Upper lobe of right lung (tissue), 1 donor: ENCODE measurements around the gene DNTT. TPM values are rescaled to one million over a fixed set of nuclear protein-coding genes. Genes with fewer than 3 reads are reported as not detected.

ENCODE experiments used
- ATAC-seq: fragments of 200-7000 bp; cut with Tn5 transposase; one replicate; pipeline ENCODE4 v1.9.1; 2020; ENCODE audit warnings: mild to moderate bottlenecking, moderate library complexity
- DNase-seq: peaks from one replicate; pipeline ENCODE4 v3.0.0-alpha.2; 2020
- H3K27ac ChIP-seq: fragments of 200-600 bp; one replicate; pipeline ENCODE4 v1.8.0; 2022
- H3K27me3 ChIP-seq: fragments of 200-600 bp; one replicate; pipeline ENCODE4 v1.8.0; 2022; ENCODE audit warnings: mild to moderate bottlenecking
- H3K36me3 ChIP-seq: fragments of 200-600 bp; one replicate; pipeline ENCODE4 v1.8.0; 2022
- H3K4me1 ChIP-seq: fragments of 200-600 bp; one replicate; pipeline ENCODE4 v1.8.0; 2022
- H3K4me3 ChIP-seq: fragments of 200-600 bp; one replicate; pipeline ENCODE4 v1.8.0; 2022; ENCODE audit warnings: mild to moderate bottlenecking
- H3K9me3 ChIP-seq: fragments of 200-600 bp; one replicate; pipeline ENCODE4 v1.8.0; 2022
- intact Hi-C: fragments of 100-400 bp; cut with DNase I; formaldehyde crosslinking; loops from one replicate; pipeline ENCODE4 v1.11.0; 2022
- total RNA-seq: library from RNA; stranded (reverse); fragmentation: NEBNext Ultra II Directional; extraction: Animal tissue kit (Norgen Biotek cat#: 25700); gene quantifications from one replicate; pipeline ENCODE4 v1.2.1, GENCODE V29; 2021
- TF ChIP-seq, protein P1 (sequence below): fragments of 200-600 bp; IDR thresholded peaks from one replicate; pipeline ENCODE4 v1.8.0; 2022; ENCODE audit warnings: antibody characterized with exemption
- donor health status: DM: no; HTN: yes; CAD: no; lungs with severe emphysema.

DNTT gene
- total RNA-seq, 1 donor from 2014 or later, result not detected

DNA sequence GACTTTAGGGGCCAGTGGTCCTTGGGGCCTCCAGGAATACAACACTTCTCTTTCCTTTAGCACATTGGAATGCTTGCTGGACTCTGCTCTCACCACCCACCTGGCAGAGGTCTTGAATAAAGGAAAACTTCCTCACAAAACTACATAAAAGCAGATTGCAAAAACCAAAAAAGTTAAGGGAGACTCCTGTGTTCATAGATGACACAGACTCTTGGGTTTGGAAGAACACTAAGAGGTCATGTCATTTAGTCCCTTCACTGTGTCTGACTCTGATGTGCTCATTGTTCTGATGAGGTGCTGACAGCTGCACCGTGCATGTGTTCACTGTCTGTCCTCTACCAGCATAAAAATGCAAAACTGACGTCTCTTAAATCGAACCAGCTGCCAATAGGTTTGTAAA, 44.2 kb upstream of the DNTT start:
- intact Hi-C loops, result no loop called here
- Histone ChIP-seq H3K27me3 (no peaks in the 10 kb centered on the region), H3K36me3 (no peaks in the 10 kb centered on the region), H3K9me3 (no peaks in the 10 kb centered on the region), H3K4me3 (no peak overlapping the region), H3K4me1 (peaks cover 17% of the 10 kb centered on the region), H3K27ac (peak overlapping the region; percentile 30)
- TF ChIP-seq, protein P1, sequence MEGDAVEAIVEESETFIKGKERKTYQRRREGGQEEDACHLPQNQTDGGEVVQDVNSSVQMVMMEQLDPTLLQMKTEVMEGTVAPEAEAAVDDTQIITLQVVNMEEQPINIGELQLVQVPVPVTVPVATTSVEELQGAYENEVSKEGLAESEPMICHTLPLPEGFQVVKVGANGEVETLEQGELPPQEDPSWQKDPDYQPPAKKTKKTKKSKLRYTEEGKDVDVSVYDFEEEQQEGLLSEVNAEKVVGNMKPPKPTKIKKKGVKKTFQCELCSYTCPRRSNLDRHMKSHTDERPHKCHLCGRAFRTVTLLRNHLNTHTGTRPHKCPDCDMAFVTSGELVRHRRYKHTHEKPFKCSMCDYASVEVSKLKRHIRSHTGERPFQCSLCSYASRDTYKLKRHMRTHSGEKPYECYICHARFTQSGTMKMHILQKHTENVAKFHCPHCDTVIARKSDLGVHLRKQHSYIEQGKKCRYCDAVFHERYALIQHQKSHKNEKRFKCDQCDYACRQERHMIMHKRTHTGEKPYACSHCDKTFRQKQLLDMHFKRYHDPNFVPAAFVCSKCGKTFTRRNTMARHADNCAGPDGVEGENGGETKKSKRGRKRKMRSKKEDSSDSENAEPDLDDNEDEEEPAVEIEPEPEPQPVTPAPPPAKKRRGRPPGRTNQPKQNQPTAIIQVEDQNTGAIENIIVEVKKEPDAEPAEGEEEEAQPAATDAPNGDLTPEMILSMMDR, result no peak
- DNase-seq, result no peak
- peak; percentile 45 for ATAC-seq

DNA sequence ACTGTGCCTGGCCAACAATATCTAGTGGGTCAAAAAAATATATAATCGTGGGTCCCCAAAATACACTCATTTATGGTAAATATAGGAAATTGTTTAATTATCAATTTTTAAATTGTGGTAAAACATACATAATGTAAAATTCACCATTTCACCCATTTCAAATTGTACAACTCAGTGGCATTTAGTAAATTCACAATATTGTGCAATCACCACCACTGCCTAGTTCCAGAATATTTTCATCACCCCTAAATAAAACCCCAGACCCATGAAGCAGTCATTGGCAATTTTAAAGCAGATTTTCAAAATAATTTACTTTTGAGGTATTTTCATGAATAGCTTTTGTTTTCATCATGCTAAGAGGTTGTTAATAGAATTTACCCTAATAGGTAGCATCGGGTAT, 43.1 kb upstream of the DNTT start:
- no peaks in the 10 kb centered on the region for H3K9me3 ChIP-seq
- H3K36me3 ChIP-seq, result no peaks in the 10 kb centered on the region
- ATAC-seq (no peak), DNase-seq (no peak)
- H3K4me3 ChIP-seq, result no peak overlapping the region
- peaks cover 17% of the 10 kb centered on the region for H3K4me1 ChIP-seq
- TF ChIP-seq, protein P1, result no peak
- no peaks in the 10 kb centered on the region for H3K27me3 ChIP-seq
- H3K27ac ChIP-seq, result no peak overlapping the region
- intact Hi-C loops, result no loop called here

DNA sequence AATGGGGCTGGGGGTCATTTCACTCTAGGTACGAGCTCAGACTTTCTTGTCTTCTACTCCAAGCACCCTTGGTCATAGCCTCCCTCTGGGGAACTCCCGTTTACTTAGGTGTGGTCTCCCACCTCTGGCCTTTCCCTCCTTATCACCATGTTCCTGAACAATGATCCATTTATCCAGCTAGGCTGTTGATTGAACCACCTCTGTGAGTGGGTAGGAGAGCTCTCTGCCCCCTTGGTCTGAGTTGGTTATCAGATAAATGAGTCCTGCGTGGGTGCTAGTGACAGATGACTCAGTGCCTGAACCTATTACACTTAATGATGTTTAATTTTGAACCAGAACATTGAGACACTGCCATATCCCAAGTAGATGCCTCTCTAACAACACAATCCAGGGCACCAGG, 42.3 kb upstream of the DNTT start:
- Histone ChIP-seq H3K4me3 (no peak overlapping the region), H3K27ac (no peak overlapping the region), H3K4me1 (peaks cover 17% of the 10 kb centered on the region), H3K27me3 (no peaks in the 10 kb centered on the region), H3K36me3 (no peaks in the 10 kb centered on the region), H3K9me3 (no peaks in the 10 kb centered on the region)
- ATAC-seq (no peak), DNase-seq (no peak)
- TF ChIP-seq, protein P1, result no peak
- intact Hi-C loops, result no loop called here

DNA sequence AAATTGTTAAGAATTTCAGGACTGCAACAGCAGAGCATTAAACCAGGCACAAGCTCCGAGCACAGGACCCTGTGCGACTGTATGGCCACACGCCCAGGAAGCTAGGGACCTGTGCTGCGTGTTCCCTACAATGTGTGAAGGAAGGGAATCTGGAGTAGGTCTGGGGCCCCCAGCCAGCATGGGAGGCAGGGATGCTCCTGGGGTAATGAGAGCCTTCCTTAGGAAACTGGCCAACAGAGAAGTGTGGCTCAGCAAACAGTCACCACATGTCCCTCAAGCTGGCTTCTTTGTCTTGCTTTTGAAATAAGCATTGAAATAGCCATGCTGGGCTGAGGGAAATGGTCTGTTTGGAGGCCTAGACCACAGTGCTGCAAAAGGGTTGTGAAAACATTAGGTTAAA, 41.1 kb upstream of the DNTT start:
- TF ChIP-seq, protein P1, result no peak
- H3K36me3 ChIP-seq, result no peaks in the 10 kb centered on the region
- intact Hi-C loops, result no loop called here
- H3K27me3 ChIP-seq, result no peaks in the 10 kb centered on the region
- H3K4me3 ChIP-seq, result no peak overlapping the region
- H3K9me3 ChIP-seq, result no peaks in the 10 kb centered on the region
- no peak overlapping the region for H3K27ac ChIP-seq
- DNase-seq (no peak), ATAC-seq (no peak)
- peaks cover 10% of the 10 kb centered on the region for H3K4me1 ChIP-seq

DNA sequence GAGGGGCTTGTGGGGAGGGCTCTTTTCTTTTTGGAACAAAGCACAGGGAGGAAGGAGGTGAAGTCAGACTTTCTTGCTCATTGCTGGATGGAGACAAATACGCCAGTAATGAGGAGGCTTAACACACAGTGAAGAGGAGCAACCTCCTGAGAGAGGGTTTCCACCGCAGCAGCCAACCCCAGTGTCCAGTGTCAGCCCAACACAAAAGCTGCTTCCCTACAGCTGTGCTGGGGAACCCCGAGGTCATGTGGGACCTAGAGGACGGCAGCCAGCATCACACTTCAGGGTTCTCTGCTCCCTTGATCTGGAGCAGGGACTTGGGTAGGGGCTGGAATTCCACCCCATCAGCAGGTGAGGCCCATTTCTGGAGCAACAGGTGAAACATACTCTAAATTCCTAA, 40.6 kb upstream of the DNTT start:
- Histone ChIP-seq H3K27me3 (no peaks in the 10 kb centered on the region), H3K4me1 (peaks cover 6% of the 10 kb centered on the region), H3K9me3 (no peaks in the 10 kb centered on the region), H3K27ac (no peak overlapping the region), H3K36me3 (no peaks in the 10 kb centered on the region), H3K4me3 (no peak overlapping the region)
- TF ChIP-seq, protein P1, result no peak
- DNase-seq, result no peak
- intact Hi-C loops, result no loop called here
- no peak for ATAC-seq

DNA sequence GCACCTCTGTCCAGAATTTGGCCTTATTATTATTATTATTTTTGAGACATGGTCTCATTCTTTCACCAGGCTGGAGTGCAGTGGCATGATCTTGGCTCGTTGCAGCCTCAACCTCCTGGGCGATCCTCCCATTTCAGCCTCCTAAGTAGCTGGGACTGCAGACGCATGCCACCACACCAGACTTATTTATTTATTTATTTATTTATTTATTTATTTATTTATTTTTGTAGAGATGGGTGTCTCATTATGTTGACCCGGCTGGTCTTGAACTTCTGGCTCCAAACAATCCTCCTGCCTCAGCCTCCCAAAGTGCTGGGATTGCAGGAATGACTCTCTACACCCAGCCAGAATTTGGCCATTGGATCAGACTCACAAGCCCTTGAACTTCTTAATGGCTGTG, 39.3 kb upstream of the DNTT start:
- ATAC-seq, result no peak
- intact Hi-C loops, result no loop called here
- peaks cover 1% of the 10 kb centered on the region for H3K4me1 ChIP-seq

More for the DNA sequence above, 39.3 kb upstream of the DNTT start:
- DNase-seq, result no peak
- TF ChIP-seq, protein P1, result no peak
- Histone ChIP-seq H3K9me3 (no peaks in the 10 kb centered on the region), H3K27me3 (no peaks in the 10 kb centered on the region), H3K4me3 (no peak overlapping the region), H3K27ac (no peak overlapping the region), H3K36me3 (no peaks in the 10 kb centered on the region)
